Amniotic epithelial cell (primary cell): ENCODE data around the gene WWOX.
A peak's percentile ranks its signal among the peaks of the same experiment; 100 is the strongest.

ENCODE experiments used
- DNase-seq: peaks from one replicate; pipeline ENCODE4 v3.0.0-alpha.2; 2010; ENCODE audit warnings: low read depth

Gene WWOX

DNA sequence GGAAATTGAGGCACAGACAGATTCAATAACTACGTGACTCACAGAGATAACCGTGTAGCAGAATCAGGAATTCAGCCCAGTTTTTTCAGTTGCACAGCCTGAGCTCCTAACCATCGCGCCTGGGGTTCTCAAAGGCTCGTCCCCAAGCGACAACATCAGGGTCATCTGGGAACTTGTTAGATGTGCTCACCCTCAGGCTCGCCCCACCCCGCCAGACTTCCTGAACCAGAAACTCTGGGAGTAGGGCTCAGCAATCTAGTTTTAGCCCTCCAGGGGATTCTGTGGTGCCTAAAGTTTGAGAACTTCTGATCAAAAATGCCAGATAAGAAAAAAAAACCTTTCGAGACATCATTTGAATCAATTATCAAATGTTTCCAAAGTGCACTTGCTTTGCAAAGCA, 559.8 kb downstream of the WWOX start:
- no peak for DNase-seq

DNA sequence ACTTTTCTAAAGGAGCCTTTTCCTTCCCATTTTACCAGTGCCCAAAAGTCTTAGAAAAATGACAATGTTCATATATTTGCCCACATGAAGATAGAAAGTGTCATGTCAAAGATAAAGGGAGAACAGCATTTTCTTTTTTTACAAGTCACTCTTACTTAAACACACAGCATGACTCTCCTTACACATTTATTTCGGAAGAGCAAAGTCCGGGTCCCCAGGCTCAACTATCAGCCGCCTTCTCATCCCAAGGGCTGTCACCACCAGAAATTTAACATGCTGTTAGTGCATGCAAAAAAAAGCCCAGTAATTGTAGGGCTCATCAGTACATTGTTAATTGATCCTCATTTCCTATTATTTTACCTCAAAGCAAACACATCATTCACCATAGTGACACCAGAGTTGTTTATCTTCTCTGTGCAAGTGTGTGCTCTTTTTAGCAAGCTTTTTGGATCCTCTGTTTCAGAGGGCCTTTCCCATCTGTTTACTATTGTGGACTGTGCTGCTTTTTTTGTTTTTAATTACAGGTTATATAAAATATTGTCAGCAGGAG, 560.3 kb downstream of the WWOX start:
- no peak for DNase-seq

DNA sequence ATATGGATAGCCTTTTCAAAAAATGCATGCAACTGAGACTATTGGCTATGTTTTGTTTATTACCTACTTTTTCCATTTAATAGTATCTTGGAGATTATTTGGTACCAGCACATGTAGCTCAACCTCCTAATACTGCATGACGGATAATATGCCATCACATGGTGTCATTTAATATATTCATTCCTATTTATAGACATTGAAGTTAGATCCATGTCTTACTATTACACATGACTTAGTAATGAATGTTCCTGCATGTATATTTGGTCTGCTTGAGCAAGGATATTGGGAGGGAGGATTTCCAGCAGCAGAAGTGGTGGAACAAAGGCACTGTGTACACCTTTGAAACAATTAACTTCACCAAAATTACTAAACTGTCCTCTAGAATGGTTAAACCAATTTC, 561.3 kb downstream of the WWOX start:
- no peak for DNase-seq

DNA sequence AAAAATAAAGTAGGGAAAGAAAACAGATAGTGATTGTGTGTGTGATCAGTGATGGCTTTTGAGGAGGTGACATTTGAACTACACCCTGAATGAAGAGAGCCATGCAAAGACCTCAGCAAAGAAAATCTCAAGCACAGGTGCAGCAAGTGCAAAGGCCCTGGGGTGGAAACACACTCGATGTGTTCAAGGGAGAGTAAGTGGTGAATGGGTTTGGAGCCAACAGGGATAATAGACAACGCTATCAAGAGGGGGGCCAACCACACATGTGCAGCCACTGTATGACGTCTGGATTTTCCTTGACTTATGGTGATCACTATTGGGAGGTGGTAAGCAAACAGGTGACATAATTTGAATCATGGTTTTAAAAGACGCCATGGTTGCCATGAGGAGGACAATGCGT, 564.2 kb downstream of the WWOX start:
- no peak for DNase-seq

DNA sequence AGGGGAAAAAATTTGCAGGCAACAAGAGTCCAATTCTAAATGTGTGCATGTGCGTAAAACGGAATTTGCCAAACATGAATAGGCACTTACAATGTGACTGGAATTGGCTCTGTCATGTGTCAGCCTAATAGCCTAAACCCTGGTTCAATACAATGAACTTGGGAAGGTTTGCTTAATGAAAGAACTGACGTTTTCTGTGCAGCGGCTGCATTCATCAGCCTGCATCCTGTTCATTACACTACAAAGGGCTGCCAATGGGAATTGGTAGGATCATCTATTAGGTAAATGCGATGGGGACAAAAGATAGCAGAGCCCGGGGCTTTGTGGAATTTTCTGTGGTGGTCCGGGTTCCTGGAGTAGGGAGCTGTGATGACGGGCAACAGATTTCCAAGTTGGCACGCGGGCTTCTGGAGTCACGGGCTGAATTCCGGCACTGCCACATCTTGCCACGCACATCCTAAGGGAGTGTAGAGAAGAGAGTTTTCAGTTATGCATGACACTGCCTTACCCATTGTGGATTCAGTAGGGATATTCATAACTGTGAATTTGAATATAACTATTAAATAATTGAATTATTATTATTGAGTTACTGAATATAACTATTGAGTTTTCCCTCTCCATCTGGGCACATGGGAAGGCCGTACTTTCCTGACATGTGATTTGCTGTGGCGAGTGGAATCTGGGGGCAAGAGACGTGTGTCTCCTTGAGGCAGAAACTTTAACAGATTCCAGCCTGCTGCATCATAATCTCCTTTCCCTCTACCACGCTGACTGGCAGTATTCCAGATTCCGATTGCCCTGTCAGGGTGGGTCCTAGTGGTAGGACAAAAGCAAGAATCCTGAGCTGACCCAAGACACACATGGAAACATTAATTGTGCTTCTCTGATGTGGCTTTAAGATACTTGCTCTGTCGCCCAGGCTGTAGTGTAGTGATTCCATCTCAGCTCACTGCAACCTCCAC, 565.6 kb downstream of the WWOX start:
- DNase-seq, result peak; percentile 11

DNA sequence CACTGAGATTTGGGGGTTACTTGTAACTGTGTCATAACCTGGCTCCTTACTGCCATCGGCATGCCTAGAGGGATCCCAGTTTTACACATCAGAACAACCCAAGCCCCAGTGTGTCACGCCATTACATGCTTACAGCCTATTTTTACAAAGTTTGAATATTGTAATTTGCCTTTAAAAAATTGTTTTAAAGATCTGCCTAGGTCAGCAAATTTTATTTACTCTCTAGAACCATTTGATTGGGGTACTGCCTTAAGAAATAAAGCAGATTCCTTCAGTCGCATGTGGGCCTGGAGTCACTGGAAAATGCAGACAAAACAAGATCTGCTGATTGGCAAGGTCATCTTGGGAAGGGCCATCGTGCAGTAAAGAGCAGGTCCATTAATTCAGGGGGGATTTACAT, 566.9 kb downstream of the WWOX start:
- no peak for DNase-seq

DNA sequence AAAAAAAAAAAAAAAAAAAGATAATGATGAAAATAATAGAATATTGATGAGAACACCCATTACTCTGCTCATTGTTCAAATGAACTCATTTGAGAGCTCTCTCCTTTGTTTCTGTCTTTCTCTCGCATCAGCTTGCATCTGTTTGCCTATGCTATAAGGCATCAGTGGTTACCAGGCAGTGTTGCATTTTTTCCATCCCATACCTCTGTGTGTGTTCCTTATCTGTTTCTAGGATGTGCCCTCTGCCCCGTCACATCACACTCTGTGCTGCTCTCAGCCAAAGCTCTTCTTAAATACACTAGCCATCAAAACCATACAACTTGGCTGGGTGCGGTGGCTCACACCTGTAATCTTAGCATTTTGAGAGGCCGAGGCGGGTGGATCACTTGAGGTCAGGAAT, 568.2 kb downstream of the WWOX start:
- no peak for DNase-seq

DNA sequence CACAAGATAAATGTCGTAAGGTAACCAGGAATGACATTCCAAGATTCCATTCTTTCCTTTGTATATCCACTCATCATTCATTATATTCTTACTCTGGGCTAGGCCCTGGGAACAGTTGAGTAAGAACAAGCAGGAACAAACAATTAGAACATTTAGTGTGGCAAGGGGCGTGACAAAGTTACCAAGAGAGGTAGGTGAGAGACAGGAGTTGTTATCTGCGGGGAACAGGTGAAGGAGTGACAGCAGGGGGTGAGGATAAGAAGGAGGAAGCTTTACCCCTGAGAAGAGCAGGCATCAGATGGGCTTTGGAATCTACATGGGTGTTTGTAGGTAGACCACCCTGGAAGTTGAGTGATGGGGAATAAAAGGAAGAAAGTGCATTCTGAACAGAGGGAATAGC, 568.9 kb downstream of the WWOX start:
- no peak for DNase-seq

DNA sequence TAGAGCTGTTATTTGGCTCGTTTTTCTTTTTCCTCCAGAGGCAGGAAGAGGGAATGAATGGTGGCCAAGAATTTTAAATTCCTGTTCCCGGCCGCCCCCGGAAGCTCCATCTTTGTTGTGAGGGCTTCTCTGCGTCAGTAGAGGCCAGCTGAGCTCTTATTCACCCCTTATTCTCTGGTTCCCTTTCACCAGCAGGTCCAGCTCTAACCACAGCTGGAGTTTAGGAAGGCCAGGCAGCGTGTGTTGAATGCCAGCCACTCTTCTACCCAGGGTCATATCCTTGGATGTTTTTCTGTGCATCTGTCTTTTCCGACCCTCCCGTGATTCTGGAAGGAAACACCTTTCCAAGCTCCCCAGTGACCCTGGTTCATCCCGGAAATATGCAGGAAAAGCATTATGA, 570.5 kb downstream of the WWOX start:
- DNase-seq, result no peak

DNA sequence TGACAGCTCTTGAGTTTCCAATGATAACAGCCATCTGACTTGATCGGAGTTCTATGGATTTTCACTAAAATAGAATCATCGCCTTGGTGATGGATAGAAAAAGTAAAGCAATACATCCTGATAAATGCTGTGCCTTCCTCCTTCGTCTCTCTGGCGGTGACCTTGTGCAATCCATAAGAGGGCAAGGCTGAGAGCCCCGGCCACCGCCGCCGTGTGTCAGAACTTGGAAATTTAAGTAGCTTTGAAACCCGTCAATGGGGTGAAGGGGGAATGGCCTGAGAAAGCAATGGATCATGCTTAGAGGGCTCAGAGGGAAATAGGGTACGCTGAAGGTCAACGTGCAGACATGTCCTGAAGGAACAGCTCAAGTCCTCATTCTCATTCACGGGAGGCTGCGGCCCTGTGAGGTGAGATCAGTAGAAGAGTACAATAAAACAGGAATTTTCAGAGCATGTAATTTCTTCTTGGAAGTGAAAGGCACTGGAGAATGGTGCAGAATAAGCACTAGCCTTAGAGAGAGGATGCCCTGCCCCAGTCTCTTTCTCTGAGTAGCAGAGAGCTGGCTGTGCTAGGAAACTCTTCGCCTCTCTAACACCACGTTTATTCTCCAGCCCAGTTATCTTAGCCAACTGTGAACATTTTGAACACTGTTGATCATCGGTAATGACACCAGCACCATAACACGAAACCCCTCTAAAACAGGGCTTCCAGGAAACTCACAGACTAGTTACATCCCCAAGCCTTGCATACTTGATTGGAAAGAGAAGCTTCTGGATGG, 573.5 kb downstream of the WWOX start:
- DNase-seq, result no peak

DNA sequence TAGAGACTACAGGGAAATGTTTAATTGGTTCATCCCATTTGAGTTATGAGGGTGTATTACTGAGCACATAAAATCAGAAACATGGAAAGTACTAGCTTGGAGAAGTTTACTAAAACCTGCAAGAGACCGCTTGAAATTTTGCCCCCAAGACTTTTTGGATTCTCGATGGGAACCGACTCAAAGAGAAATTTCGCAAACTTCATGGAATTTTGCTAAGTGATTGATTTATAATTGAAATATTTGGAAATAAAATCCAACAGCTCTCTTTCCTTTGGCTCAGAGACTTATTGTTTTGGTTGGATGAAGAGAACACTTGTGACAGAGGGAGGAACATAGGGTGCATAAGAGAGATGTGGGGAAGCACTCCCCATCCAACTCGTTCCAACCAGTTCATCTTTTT, 574.4 kb downstream of the WWOX start:
- no peak for DNase-seq

DNA sequence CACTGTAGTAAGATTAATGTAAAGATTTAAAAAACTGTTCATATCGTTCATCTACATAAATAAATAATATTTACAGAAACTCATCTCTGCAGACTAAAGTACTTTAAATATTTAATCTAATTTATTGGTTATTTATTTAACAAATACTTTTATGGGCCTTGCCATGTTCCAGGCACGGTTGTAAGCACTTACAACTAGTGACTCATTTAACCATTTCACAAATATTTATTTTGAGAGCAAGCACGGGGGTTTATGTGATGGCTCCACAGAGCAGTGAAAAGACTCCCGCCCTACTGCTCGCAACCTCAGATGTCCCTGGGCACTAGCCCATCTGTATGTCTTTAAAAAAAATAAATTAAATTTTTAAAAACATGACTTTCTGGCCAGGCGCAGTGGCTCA, 575.9 kb downstream of the WWOX start:
- DNase-seq, result peak; percentile 22

DNA sequence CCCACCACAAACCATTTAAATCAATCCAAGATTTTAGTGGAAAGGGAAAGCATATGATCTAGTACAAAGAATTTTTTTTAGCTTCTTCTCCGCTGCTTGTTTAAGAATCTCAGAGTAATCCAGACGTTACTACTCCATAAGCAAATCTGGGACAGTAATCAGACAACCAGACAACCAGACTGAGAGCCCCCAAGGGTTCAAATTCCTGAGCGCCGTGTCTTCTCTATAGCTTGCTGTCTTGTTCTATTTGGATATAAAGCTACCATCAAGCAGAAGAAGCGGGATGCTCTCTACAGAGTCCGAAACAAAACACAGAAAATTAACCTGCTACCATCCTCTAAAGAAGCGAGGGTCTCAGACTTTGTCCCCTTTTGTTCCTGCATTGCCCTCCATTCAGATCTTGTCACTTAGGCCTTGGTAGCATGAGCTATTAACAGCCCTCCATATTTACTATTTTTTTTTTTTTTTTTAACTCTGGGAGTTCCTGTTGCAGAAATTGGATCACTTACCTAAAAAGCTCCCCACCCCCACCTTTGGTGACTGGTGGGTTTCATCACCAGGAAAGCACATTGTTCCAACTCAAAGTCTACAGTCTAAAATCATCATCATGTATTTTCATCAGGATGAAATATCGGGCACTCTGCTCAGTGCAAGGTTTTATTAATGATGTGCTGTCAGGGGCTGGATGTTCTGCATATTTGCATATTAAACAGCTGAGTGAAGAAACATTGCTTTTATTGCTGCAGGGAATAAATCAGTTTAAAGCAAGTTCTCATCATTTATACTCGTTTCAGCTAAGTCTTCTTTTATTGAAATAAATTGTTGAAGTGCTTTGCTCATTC, 576.7 kb downstream of the WWOX start:
- DNase-seq, result peak; percentile 4

DNA sequence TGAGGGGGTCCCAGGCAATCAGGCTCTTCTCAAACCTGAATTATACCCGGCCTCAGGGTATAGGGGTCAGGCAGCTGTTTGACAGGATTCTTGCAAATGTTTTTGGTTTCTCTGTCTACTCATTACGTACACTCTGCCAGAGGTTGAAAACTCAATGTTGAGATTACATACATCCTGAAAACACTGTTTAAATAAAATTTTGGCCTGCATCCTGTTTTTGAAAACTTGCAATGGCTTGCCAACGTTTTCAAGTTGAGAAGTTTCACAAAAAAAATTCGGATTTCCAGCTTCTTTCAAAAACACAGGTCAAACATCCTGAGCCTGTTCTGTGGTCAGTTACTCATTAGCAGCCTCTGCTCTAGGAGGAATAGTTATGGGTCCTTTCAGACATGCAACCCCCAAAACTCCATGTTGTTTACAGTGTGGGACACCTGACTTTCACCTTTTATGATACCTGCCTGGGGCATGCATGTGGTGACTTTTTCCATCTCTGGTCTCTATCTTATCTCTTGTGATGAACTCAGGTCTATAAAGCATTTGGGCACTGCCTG, 577.8 kb downstream of the WWOX start:
- no peak for DNase-seq

DNA sequence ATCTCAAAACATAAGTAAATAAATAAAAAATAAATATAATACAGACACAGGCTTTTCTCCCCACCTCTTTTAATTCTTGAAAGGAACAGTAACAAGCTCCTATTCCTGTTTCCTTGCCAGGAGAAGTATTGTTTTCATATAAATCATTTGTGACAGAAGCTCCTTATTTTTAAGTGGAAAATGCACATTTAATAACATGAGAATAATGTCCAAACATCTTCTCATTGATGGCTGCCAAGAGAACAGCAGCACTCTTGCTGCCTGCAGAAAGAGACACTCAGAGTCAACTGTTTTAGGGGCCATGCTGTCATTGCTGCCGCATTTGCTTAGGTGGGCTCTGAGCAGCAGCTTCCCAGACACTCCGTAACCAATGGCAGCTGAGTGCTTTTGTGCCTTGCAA, 580.1 kb downstream of the WWOX start:
- no peak for DNase-seq

DNA sequence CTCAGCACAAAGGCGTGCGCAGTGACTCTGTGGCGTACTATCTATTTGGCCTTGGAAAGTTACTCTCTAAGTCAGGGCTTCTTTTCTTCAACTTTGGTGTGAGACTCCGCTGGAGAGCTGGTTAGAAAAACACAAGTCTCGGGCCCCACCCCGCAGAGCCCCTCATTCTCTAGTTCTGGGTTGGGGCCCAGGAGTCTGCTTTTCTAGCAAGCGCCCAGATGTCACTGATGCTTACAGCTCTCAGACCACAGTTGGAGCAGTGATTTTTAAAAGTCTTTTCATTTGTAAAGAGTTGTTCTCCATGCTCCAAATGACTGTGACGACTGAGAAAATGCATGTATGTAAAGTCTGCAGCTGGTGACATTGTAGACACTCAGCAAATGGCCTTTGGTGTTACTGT, 582.3 kb downstream of the WWOX start:
- DNase-seq, result no peak

DNA sequence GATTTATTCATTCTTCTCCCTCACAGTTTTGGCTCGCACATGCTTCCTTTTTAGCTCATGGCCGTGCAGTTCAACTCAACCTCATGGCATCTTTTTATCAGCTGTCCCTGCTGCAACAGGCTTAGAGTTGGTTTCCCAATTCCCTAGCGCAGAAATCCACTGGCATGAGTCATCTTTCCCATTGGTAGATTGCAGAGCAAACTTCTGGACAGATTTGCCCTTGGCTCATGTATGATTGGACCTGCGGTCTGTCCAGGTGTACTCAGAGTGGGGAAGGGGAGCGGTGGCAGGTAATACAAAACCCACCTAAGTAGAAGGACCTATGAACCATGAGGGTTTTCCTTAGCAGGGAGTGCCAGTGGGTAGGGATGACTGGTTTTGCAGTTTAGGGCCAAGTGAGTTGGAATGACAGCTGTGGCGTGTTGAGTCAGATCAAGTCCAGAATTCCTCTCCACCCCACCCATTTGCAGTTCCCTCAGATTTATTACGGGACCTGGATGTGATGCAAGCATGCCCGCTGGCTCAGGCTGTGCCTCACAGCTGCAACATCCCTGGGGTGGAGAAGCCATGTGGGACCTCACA, 584.7 kb downstream of the WWOX start:
- peak; percentile 95 for DNase-seq

DNA sequence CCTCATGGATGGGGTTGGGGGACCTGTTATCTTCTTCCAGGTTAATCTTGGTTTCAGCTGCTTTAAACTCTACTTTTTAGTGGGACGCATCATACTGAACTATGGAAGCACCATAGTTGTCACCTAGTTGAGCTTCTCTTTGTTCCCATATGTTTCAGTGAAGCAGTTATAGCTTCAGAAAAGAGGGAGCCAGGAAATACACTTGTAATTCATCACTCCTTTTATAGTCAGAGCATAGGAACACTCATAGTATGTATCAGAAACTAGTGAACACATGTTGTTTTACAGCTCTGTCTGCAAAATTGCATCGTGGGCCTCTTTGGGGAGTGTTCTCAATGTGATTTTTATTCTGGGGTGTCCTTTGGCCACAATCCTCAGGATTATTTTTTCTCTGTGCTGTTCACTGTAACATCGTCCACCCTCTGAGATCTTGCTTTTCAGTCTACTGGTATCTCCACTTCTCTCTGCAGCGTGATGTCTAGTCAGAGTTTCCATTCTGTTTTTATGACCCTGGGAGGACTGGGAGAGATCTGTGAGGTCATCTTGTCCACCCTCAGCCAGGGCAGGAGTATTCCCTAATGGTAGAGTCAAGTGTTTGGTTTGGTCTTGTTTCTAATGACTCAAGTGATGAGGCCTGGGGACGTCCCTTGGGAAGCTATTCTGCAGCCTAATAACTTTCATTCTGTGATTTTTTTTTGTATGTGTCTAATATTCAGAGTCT, 585.4 kb downstream of the WWOX start:
- peak; percentile 5 for DNase-seq

DNA sequence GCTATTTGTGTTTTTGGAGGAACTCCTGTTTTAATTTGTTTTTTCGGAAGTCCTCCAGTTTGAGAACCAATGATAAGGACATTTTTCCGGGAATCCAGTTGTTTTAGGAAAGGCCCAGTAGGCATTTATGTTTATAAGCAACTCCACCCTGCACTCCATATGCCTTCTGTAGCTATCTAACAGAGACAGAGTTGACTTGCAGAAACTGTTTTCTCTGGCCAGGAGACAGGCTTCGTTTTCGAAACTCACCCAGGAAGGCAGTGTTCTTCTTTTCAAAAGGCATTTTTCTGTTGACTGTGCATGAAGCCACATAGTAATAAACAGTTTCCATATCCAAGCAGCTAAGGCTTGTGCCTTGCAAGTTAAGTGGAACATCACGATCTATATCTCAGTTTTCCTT, 587.1 kb downstream of the WWOX start:
- DNase-seq, result no peak

DNA sequence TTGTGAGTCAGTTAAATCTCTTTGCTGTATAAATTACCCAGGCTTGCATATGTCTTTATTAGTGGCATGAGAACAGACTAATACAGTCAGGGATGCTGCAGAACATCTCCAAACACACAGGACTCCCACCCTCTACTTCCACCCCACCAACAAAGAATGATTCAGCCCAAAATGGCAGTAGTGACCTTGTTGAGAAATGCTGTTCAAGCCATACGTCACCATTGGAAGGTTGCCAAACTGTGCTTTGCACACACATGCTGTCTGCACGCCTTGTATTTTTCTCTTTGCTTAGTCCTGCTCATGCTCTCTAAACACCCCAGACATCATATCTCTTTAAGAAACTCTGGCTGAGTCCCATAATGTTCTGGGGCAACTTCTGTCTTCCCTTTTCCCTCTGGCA, 589.6 kb downstream of the WWOX start:
- peak; percentile 69 for DNase-seq

DNA sequence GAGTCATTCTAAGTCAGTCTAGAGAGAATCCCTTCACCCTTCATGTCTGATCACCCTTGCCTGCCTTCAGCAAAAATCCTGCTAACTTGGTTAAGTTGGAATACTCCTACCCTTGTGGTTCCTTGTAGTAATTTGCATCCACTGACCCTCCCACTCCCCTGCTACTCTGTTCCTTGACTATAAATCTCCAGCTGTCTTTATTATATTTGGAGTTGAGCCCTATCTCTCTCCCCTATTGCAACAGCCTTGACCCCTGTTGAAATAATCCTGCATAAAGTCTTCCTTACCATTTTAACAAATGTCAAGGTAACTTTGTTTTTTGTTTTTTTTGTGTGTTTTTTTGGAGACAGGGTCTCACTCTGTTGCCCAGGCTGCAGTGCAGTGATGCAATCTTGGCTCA, 590.1 kb downstream of the WWOX start:
- peak; percentile 34 for DNase-seq
